Activated CD8-positive, alpha-beta memory T cell treated with anti-CD3 and anti-CD28 coated beads, Interleukin-2, amount 50 U/mL, for 1 hour (primary cell): ENCODE results near the gene ACTC1.
"Not testable (repeated sequence)": the region's sequence is repeated elsewhere in the genome, so short reads cannot be mapped to it uniquely, and the experiment has no call there.

Experiments
- DNase-seq: peaks from one replicate; pipeline ENCODE4 v3.0.0-alpha.2; 2020; ENCODE audit errors: extremely low read depth

Gene ACTC1

GRCh38 chr15:34795267-34796081 is at the start of gene ACTC1:
Gene ACTC1, minus strand, starts transcription at chr15:34795549. Its CDS starts 741 bp downstream, at chr15:34794808.
- DNase-seq = no peak

DNA sequence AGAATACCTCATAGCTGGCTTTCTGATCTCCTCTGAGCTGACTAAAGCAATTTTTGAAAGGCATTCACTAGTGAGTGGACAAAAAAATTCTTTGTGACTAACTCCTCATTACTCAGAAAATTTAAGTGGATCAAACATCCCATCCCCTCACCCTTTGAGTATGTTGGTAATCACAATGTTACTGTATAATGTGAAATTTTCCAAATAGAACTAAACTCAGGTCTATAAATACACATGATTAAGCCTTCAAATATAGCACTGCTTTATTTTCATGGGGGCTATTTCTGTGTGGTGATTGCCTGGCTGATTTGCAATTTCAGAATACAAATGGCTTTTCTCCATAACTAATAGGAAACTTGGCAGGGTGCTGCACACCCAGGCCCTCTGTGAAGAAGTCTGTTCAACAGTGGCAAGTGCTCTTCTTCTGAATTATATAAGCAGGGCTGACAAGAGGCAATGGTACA is 45.9 kb upstream of the ACTC1 start:
- DNase-seq = no peak

- no peak for DNase-seq
These were observed 42.9 kb upstream of the ACTC1 start for GRCh38 chr15:34838282-34838681.

DNA sequence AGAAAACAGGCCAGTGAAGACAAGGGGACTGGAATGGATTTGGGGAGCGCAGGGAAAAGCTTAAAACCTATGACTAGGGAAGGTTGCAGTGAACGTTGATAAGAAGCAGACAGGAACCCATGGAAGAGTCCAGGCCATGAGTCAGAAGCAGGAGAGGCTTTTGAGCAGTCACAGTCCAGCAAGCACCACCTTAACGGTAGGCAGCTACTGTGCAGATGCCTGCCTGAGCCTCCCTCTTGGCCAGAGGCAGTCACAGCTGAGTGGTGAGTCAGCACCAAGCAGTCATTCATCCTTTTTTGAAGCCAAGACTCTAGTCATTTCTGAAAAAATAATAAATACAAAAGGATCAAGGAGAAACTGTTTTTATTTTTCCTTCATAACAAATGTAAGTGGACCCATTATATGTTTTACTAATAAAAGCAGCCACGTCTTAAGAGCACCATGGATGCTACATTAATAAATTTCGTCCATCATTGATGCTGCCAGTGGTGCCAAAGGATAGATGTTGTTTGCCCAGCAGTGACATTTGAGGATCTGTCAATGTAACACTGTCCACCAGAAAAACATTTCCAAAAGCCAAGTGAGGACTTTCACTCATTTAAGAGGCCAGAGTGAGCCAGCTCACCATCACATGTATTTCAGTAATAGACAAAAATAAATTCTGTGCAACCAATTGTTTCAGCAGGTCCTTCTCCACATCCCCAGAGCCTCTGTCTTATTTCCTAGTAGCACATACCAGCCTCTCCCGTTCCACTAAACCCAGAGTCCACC is 42.1 kb upstream of the ACTC1 start:
- no peak for DNase-seq

DNA sequence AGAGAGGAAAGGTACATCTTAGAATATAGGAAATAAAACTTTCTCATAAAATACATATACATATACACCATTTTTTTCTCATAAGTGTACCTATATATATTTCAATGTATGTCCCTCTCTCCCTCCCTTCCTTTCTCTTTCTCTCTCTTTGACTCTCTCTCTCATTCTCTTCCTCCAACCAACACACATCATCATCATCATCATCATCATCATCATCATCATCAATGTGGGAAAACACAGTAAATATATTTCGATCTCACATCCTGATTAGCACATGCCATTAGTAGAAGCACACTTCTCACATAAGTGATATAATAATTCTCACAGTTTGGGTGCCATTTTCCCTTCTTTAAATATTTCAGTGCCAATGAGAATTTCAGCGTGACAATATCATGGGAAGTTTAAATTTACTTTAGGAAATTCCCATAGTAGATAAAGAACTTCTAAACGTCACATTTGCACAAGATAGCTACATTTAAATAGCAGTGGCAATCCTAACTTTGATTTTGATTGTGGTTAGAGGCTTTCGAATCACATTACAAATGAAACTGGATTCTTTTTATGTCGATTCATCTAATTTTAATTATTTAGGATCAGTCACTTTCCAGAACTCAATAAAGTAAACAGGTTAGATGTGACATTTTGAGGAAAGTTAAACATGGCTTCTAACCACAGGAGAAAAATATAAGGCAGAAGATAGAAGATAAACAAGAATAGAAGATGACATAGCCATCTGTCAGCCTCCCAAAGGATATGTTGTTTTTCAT is 33.0 kb upstream of the ACTC1 start:
- no peak for DNase-seq

- no peak for DNase-seq
These were observed 26.5 kb upstream of the ACTC1 start for GRCh38 chr15:34821831-34822230.

- DNase-seq = no peak
These were observed 24.8 kb upstream of the ACTC1 start for GRCh38 chr15:34820110-34820509.

DNA sequence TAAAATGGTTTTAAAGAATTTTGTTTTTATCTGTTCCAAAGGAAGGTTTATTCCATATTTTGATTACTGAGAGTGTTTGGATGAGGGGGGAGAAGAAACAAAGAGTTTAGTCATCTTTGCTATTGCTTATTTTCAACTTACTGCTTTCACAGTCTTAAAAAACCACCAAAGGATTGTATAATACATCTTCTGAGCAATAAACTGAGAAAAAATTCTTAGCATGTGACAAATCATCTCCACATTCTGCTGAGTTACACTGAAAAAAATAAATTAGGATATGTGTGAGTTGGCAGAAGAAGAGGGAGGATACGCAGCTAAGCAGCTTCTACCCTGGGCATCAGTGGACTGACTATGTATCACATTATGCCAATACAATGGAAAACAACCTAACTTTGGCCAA is 23.2 kb upstream of the ACTC1 start:
- no peak for DNase-seq

- no peak for DNase-seq
These were observed 20.5 kb upstream of the ACTC1 start for GRCh38 chr15:34815836-34816235.

DNA sequence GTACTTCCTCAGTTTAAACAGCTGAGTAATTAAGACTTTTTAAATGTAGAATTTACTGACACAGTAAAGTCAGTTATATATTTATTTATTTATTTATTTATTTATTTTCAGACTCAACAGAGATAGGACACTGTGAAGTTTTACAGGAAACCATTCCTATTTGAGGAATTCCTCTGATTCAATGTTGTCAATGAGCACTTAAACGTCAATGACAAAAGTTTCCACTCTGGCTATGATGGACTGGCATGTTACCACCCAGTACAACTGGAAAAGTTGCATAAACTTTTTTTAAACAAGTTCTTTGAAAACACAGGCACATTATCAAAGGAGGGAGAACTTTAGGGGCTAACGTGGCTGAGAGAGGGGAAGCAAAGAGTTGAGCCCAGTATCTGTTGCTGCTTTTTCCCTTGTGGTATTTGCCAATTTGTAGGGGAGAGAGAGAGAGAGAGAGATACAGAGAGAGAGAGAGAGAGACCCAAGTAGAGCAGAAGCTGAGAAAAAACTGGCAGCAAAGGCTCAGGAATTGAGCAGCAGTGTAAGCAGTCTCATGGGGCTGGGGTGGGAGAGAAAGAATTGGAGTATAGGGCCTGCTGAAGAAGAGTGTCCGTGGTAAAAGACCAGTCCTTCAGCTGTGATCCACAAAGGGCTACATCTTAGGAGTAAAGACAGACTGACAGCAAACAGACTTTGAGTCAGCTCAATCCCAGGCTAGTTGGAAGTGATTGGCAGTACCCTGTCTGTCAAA is 18.3 kb upstream of the ACTC1 start:
- no peak for DNase-seq

DNA sequence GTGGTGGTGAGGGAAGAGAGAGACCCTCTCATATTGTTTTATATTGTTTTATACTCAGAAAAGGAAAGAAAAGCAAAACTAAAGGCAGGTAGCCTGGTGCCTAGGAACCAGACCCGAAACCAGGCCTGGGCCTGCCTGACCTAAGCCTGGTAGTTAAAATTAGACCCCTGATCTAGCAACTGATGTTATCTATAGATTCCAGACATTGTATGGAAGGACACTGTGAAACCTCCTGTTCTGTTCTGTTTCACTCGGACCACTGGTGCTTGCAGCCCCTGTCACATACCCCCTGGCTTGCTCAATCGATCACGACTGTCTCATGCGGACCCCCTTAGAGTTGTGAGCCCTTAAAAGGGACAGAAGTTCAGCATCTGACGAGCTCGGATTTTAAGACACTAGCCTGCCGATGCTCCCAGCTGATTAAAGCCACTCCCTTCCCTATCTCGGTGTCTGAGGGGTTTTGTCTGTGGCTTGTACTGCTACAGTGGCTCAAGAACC is 17.6 kb upstream of the ACTC1 start:
- not testable (repeated sequence) for DNase-seq

- no peak for DNase-seq
These were observed 17.0 kb upstream of the ACTC1 start for GRCh38 chr15:34812369-34812768.

- DNase-seq = no peak
These were observed 15.2 kb upstream of the ACTC1 start for GRCh38 chr15:34810443-34811129.

DNA sequence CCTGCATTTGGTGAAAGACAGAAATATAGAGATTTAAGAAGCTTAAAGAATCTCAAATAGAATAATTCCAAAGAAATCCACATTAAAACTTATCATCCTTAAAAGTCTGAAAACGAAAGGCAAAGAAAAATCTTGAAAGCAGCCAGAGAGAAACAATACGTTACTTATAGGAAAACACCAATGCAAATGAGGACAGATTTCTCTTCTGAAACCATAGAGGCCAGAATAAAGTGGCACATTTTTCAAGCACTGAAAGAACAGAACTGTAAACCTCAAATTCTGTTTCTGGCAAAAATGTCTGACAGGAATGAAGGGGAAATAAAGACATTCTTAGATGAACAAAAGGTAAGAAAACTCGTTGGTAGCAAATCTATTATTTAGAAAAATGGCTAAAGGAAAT is 13.8 kb upstream of the ACTC1 start:
- no peak for DNase-seq

GRCh38 chr15:34808016-34808415 is 12.7 kb upstream of the ACTC1 start:
- no peak for DNase-seq

DNA sequence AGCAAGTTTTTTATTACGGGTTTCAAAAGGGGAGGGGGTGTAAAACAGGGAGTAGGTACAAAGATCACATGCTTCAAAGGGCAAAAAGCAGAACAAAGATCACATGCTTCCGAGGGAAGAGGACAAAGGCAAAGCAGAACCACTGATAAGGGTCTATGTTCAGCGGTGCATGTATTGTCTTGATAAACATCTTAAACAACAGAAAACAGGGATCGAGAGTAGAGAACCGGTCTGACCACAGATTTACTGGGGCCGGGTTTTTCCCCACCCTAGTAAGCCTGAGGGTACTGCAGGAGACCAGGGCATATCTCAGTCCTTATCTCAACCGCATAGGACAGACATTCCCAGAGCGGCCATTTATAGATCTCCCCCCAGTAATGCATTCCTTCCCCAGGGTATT is 11.9 kb upstream of the ACTC1 start:
- DNase-seq = not testable (repeated sequence)

- DNase-seq = no peak
These were observed 9.4 kb upstream of the ACTC1 start for GRCh38 chr15:34804776-34805175.

DNA sequence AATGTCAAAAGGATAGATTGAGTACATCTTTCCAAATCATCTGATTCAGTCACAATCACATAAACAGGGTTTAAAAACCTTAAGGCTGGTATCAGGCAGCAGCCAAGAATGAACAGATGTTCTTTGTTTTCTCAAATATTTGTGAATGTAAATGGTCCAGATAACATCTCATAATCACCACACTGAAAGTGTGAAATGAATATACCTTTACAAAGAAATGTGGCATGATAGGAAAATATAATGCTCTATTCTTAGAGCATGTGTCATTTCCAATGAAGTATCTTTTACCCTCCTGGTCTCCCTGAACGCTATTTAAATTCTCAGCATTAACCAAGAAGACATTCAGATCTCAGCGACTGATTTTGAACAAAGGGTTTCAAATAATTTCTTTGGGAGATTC is 8.8 kb upstream of the ACTC1 start:
- DNase-seq = no peak

- no peak for DNase-seq
These were observed 7.7 kb upstream of the ACTC1 start for GRCh38 chr15:34802803-34803750.

- no peak for DNase-seq
These were observed 7.0 kb upstream of the ACTC1 start for GRCh38 chr15:34802371-34802770.
